Stimulated activated CD4-positive, alpha-beta T cell treated with anti-CD3 and anti-CD28 coated beads, Interleukin-1b, Interleukin-23, amount 100 ng/mL, for 48 hours (primary cell): ENCODE data around the gene XPO6.
A peak's percentile ranks its signal among the peaks of the same experiment; 100 is the strongest.

Source experiments
- DNase-seq: peaks from one replicate; pipeline ENCODE4 v3.0.0-alpha.2; 2020

Gene XPO6

GRCh38 chr16:28183930-28184329 lies 27.8 kb downstream of the XPO6 start:
- DNase-seq: no peak

GRCh38 chr16:28183484-28183883 lies 28.3 kb downstream of the XPO6 start:
- no peak for DNase-seq

- no peak for DNase-seq
Observed at GRCh38 chr16:28182801-28183200, 29.0 kb downstream of the XPO6 start.

- peak; percentile 80 for DNase-seq
Observed at GRCh38 chr16:28182183-28182582, 29.6 kb downstream of the XPO6 start.

GRCh38 chr16:28181515-28181914 lies 30.2 kb downstream of the XPO6 start:
- DNase-seq: no peak

- no peak for DNase-seq
Observed at GRCh38 chr16:28180655-28181460, 30.9 kb downstream of the XPO6 start.

- DNase-seq: no peak
Observed at GRCh38 chr16:28179354-28179753, 32.4 kb downstream of the XPO6 start.

GRCh38 chr16:28175715-28176114 lies 36.0 kb downstream of the XPO6 start:
- no peak for DNase-seq

GRCh38 chr16:28172336-28172735 lies 39.4 kb downstream of the XPO6 start:
- DNase-seq: no peak

- DNase-seq: no peak
Observed at GRCh38 chr16:28171816-28172215, 39.9 kb downstream of the XPO6 start.

- peak; percentile 47 for DNase-seq
Observed at GRCh38 chr16:28168991-28169554, 42.7 kb downstream of the XPO6 start.

- DNase-seq: no peak
Observed at GRCh38 chr16:28167730-28168129, 44.0 kb downstream of the XPO6 start.

GRCh38 chr16:28167221-28167620 lies 44.5 kb downstream of the XPO6 start:
- DNase-seq: no peak

- peak; percentile 48 for DNase-seq
Observed at GRCh38 chr16:28166394-28167208, 45.2 kb downstream of the XPO6 start.

- DNase-seq: no peak
Observed at GRCh38 chr16:28165598-28165997, 46.2 kb downstream of the XPO6 start.

- no peak for DNase-seq
Observed at GRCh38 chr16:28164140-28164539, 47.6 kb downstream of the XPO6 start.

- no peak for DNase-seq
Observed at GRCh38 chr16:28163699-28164098, 48.1 kb downstream of the XPO6 start.

- DNase-seq: no peak
Observed at GRCh38 chr16:28162326-28162877, 49.4 kb downstream of the XPO6 start.

GRCh38 chr16:28161626-28162025 lies 50.1 kb downstream of the XPO6 start:
- DNase-seq: no peak

- no peak for DNase-seq
Observed at GRCh38 chr16:28158136-28158535, 53.6 kb downstream of the XPO6 start.

- DNase-seq: no peak
Observed at GRCh38 chr16:28156056-28156680, 55.6 kb downstream of the XPO6 start.

GRCh38 chr16:28155293-28155692 lies 56.5 kb downstream of the XPO6 start:
- DNase-seq: no peak

GRCh38 chr16:28151180-28151579 lies 60.6 kb downstream of the XPO6 start:
- no peak for DNase-seq
